ENCODE results near the gene KLF1. TPM values are rescaled to one million over a fixed set of nuclear protein-coding genes. Genes with fewer than 3 reads are reported as not detected.

Gene KLF1
- total and polyA plus RNA-seq, 2 of the 13 experiments (the other 11 are each of a cell fraction or from before 2014, with no cell fraction given), result not detected

DNA sequence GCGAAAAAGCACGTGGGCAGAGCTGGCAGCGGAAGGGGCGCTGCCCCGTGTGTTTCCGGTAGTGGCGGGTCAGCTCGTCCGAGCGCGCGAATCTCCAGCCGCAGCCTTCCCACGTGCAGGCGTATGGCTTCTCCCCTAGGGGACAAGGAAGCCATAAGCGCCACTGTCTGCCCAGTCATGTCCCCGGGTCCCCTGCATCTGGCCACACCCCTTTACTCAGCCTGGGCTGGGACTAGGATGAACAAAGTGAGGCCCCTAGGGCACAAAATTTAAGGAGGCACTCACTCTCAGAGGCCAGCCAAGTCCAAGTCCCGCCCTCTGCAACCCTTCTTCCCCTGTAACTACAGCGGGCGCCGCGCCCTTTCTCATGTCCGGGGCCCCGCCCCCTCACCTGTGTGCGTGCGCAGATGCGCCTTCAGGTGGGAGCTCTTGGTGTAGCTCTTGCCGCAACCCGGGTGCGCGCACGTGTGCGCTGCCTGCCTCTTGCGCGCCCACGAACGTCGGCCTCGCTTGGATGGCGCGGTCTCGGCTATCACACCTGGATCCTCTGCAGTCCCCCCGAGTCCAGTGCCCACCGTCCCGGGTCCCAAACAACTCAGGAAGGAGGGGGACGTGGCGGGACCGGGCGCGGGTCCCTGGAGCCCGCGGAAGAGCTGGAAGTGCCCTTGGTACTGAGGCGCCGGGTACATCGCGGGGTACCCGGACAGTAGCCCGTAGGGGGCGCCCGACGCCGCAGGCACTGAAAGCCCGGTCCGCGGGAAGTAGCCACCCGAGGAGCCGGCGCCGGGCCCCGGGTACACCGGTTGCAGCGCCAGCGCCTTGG is 1.9 kb downstream of the KLF1 start:
- H3K27ac ChIP-seq (ENCODE audit: extremely low read length, insufficient read depth, low read length), result no peak overlapping the region
- no TSS peak for BruUV-seq (replicated peaks)
- in situ Hi-C loops (cut with HindIII; ENCODE audit: extremely low pct_ligation_motif_present, low pct_unique_long_range_greater_than_20kb), result no loop called here
- no peaks in the 10 kb centered on the region for H4K20me1 ChIP-seq (ENCODE audit: insufficient read depth, low read length)
- H2AFZ ChIP-seq (ENCODE audit: low read length), result no peak overlapping the region
- DNase-seq (ENCODE audit: low spot score) (peak; percentile 29), ATAC-seq (peak; percentile 76), FAIRE-seq (no peak)
- peak overlapping the region; percentile 80 for H3K4me2 ChIP-seq (ENCODE audit: low read depth, low read length)
- intact Hi-C loops (cut with micrococcal nuclease; ENCODE audit: unreplicated experiment), result loop anchor here (1.0 kb wide), 1 partner anchor 80 kb away; no protein-coding TSS in a partner anchor
- peaks cover 0 to 18% of the 10 kb centered on the region in 2 experiments; a peak in 3 of 5 replicates for H3K27me3 ChIP-seq (ENCODE audit: control insufficient read depth in 1 of 2, insufficient read depth in 2 of 2, low read length in 2 of 2)
- H3K4me1 ChIP-seq (ENCODE audit: insufficient read depth, low read length), result peaks cover 36% of the 10 kb centered on the region
- no peaks in the 10 kb centered on the region for H3K36me3 ChIP-seq (replicated peaks in 1 of 2; ENCODE audit: control insufficient read depth in 1 of 2, insufficient read depth in 2 of 2, low read length in 2 of 2)
- H3K9ac ChIP-seq (ENCODE audit: insufficient read depth, low read depth, low read length), result peak overlapping the region; percentile 22; the same call in 1 of the 2 replicates
- H3K4me3 ChIP-seq (replicated peaks in 1 of 3; ENCODE audit: insufficient read depth in 1 of 3, low read depth in 2 of 3, low read length in 3 of 3), result peak overlapping the region; percentile 48 to 69 (median 59)
- no peaks in the 10 kb centered on the region for H3K79me2 ChIP-seq (ENCODE audit: insufficient read depth, low read length)
- ChIA-PET POLR2A (interaction anchor here (0.6 to 1.4 kb wide), 7 partner anchors 12 to 444 kb away, joined by 3 to 6 read pairs (median 3); no protein-coding TSS in a partner anchor), CTCF (ENCODE audit: low intra/inter-chr PET ratio, low total read pairs) (interaction anchor here (1.9 kb wide), 1 partner anchor 80 kb away, joined by 10 read pairs; no protein-coding TSS in a partner anchor)
- 92% methylated on average over 15 of the region's 73 CpGs for WGBS (ENCODE audit: low lambda C conversion rate)
- H3K9me3 ChIP-seq (ENCODE audit: low read length), result peaks cover 13% of the 10 kb centered on the region
- TF ChIP-seq SP4 (CRISPR knock-in tag; IDR thresholded peaks at IDR 0.05) (peak; percentile 34; the same call in 1 of the 2 replicates), ZNF543 (CRISPR knock-in tag; IDR thresholded peaks at IDR 0.05) (no peak), ZNF343 (CRISPR knock-in tag; IDR thresholded peaks at IDR 0.05) (no peak), DNMT1 (CRISPR knock-in tag; IDR thresholded peaks at IDR 0.05) (no peak; the same call in 1 of the 2 replicates), HNRNPK (IDR thresholded peaks at IDR 0.05; ENCODE audit: low read depth, low read length, poor library complexity, severe bottlenecking) (no peak), HOXA3 (CRISPR knock-in tag; IDR thresholded peaks at IDR 0.05) (no peak), ZNF629 (CRISPR knock-in tag; conservative IDR thresholded peaks at IDR 0.05) (no peak), ETV5 (CRISPR knock-in tag; IDR thresholded peaks at IDR 0.05; ENCODE audit: borderline replicate concordance) (no peak), HNF4G (IDR thresholded peaks at IDR 0.05; ENCODE audit: borderline replicate concordance, low read depth, low read length) (no peak), HNF4G (CRISPR knock-in tag; IDR thresholded peaks at IDR 0.05; ENCODE audit: borderline replicate concordance, low read depth) (no peak), SMC3 (IDR thresholded peaks at IDR 0.05; ENCODE audit: low read length) (no peak), GABPB1 (CRISPR knock-in tag; IDR thresholded peaks at IDR 0.05) (peak; percentile 64; the same call in 1 of the 2 replicates), SIX1 (CRISPR knock-in tag; IDR thresholded peaks at IDR 0.05; ENCODE audit: borderline replicate concordance) (no peak), CAMTA2 (CRISPR knock-in tag; IDR thresholded peaks at IDR 0.05; ENCODE audit: borderline replicate concordance) (no peak), PAWR (CRISPR knock-in tag; IDR thresholded peaks at IDR 0.05; ENCODE audit: borderline replicate concordance) (no peak), ZNF296 (CRISPR knock-in tag; conservative IDR thresholded peaks at IDR 0.05) (no peak), ZZZ3 (CRISPR knock-in tag; IDR thresholded peaks at IDR 0.05; ENCODE audit: borderline replicate concordance) (no peak), GATAD1 (CRISPR knock-in tag; IDR thresholded peaks at IDR 0.05) (0 out of 2 replicates have a peak, but pooled peaks have one; percentile 10)
- TF ChIP-seq, protein P1, sequence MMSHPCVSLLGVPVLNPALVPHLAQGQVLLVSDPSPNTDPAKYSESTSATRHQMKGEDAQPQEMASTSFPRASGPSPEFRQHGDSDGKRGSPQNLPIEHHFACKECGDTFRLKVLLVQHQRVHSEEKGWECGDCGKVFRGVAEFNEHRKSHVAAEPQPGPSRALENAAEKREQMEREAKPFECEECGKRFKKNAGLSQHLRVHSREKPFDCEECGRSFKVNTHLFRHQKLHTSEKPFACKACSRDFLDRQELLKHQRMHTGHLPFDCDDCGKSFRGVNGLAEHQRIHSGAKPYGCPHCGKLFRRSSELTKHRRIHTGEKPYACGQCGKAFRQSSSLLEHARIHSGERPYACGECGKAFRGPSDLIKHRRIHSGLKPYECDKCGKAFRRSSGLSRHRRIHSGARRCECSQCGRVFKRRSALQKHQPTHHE (CRISPR knock-in tag; IDR thresholded peaks at IDR 0.05; ENCODE audit: borderline replicate concordance), result no peak
- TF ChIP-seq, protein P2, sequence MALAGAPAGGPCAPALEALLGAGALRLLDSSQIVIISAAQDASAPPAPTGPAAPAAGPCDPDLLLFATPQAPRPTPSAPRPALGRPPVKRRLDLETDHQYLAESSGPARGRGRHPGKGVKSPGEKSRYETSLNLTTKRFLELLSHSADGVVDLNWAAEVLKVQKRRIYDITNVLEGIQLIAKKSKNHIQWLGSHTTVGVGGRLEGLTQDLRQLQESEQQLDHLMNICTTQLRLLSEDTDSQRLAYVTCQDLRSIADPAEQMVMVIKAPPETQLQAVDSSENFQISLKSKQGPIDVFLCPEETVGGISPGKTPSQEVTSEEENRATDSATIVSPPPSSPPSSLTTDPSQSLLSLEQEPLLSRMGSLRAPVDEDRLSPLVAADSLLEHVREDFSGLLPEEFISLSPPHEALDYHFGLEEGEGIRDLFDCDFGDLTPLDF (CRISPR knock-in tag; IDR thresholded peaks at IDR 0.05), result no peak
- TF ChIP-seq, protein P3, sequence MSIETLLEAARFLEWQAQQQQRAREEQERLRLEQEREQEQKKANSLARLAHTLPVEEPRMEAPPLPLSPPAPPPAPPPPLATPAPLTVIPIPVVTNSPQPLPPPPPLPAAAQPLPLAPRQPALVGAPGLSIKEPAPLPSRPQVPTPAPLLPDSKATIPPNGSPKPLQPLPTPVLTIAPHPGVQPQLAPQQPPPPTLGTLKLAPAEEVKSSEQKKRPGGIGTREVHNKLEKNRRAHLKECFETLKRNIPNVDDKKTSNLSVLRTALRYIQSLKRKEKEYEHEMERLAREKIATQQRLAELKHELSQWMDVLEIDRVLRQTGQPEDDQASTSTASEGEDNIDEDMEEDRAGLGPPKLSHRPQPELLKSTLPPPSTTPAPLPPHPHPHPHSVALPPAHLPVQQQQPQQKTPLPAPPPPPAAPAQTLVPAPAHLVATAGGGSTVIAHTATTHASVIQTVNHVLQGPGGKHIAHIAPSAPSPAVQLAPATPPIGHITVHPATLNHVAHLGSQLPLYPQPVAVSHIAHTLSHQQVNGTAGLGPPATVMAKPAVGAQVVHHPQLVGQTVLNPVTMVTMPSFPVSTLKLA (IDR thresholded peaks at IDR 0.05), result no peak
